IPS DF 6.9 (cell line): ENCODE data around the gene LY6G5C.

Source experiments
- DNase-seq: peaks from one replicate; pipeline ENCODE4 v3.0.0-alpha.2; 2013; ENCODE audit warnings: low read depth, low spot score
- H3K27ac ChIP-seq: one replicate; pipeline ENCODE4 v1.5.1; 2013; ENCODE audit warnings: low read length, control low read depth
- H3K27me3 ChIP-seq: 2 replicates; pipeline ENCODE4 v1.6.1; 2013; ENCODE audit warnings: mild to moderate bottlenecking, low read length; ENCODE audit not compliant: control insufficient read depth, insufficient read depth
- H3K36me3 ChIP-seq: 2 replicates; pipeline ENCODE4 v1.6.1; 2013; ENCODE audit warnings: low read length; ENCODE audit not compliant: control insufficient read depth, insufficient read depth
- H3K4me1 ChIP-seq: 2 replicates; pipeline ENCODE4 v1.6.1; 2013; ENCODE audit warnings: low read length; ENCODE audit not compliant: control insufficient read depth, insufficient read depth
- H3K4me3 ChIP-seq: 2 replicates; pipeline ENCODE4 v1.5.1; 2013; ENCODE audit warnings: mild to moderate bottlenecking, low read length
- H3K9me3 ChIP-seq: 2 replicates; pipeline ENCODE4 v1.6.1; 2013; ENCODE audit warnings: low read length, inconsistent platforms; ENCODE audit not compliant: control insufficient read depth, insufficient read depth
- WGBS: extraction: QIAGEN DNeasy Blood & Tissue Kit; methylation state at CpG from one replicate; pipeline ENCODE4 v1.1.7; 2013; ENCODE audit warnings: mixed read lengths, missing lambda C conversion rate; ENCODE audit not compliant: insufficient read length, insufficient coverage; 5-methylcytosine and 5-hydroxymethylcytosine counted together

LY6G5C gene, protein sequence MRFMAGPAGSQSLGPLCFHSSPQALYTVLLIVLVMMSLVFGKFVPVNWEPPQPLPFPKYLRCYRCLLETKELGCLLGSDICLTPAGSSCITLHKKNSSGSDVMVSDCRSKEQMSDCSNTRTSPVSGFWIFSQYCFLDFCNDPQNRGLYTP

DNA sequence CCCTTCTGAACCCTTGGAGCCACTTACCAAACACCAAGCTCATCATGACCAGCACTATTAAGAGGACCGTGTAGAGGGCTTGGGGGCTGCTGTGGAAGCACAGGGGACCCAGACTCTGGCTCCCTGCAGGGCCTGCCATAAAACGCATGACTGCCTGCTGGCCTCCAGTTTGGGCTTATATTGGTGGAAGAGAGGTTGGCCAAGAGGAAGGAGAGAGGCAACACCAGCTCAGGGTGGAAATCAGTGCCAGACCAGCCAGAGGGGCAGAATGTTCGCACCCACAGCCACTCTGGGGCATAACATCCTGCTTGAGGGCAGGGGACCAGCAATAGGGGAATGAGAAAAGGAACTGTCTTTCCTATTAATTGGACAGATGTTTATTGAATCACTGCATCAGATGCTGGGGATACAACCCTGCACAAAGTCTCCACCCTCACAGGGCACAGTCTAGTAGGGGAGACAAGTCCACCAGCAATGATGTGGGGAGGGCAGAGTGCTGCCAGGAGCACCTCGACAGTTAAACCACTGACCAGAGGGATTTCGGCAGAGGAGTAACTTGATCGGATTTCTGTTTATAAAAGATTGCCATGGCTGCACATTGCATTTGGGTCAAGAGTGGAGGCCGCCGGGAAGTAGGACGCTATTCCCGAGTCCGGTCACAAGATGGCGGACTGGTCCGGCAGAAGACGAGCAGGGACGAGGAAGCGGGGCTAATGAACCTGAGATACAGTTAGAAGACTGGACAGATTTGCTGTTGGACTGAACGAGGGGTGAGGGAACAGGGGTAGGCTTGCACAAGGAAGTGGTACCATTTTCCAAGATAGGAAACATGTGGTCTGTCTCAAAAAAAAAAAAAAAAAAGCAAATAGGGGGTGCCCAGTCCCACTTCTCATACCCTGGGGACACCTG, at the start of gene LY6G5C:
TSS of gene LY6G5C (minus strand) at position 842 of the 909 bp plus-strand sequence. CDS start at position 148, 694 bp downstream.
- no CpG with 5 or more reads among the region's 17 CpGs for WGBS
- peaks cover 2% of the 10 kb centered on the region; the same call in 1 of the 2 replicates for H3K27me3 ChIP-seq

DNA sequence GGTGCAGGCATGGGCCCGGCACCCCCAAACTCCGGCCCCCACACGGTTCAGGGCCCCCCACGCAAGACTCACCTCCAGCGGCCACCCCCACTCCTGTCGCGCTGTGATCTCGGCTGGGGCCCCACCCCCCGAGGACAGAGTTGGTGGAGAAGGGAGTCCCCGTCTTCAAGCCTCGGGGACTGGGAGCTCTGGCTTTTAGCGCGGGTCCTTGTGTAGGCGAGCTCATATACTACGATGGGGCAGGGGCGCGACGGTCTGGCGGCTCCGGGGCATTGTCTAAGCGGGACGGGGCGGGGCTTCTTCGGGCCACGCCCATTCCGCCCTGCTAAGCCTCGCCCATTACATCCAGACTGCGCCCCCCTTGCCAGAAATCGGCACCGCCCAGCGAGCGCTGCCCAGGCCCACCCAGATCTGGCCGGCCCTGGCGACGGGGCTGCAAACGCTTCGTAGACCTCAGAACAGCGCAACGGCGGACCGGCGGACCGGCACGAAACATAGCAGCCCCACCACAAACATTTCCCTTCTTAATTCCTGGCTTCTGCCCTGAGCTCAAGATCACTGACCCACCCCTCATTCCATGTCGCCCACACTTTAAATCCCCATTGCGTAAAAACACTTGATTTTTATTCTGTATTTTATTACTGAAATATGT, 49.2 kb upstream of the LY6G5C start:
- no CpG with 5 or more reads among the region's 46 CpGs for WGBS
- H3K9me3 ChIP-seq = no peaks in the 10 kb centered on the region
- peaks cover 20% of the 10 kb centered on the region; the same call in 1 of the 2 replicates for H3K36me3 ChIP-seq
- no peaks in the 10 kb centered on the region for H3K27me3 ChIP-seq
- H3K27ac ChIP-seq = no peak overlapping the region
- H3K4me1 ChIP-seq = peaks cover 6% of the 10 kb centered on the region
- DNase-seq = no peak
- H3K4me3 ChIP-seq = peak overlapping the region; percentile 71

More for the DNA sequence above, at the start of gene LY6G5C:
- Histone ChIP-seq H3K27ac (no peak within 1 kb of the TSS), H3K4me3 (peak within 1 kb of the TSS; percentile 26; the same call in 1 of the 2 replicates), H3K36me3 (no peaks in the 10 kb centered on the region), H3K9me3 (no peaks in the 10 kb centered on the region), H3K4me1 (peaks cover 1% of the 10 kb centered on the region; the same call in 1 of the 2 replicates)
- no peak for DNase-seq

DNA sequence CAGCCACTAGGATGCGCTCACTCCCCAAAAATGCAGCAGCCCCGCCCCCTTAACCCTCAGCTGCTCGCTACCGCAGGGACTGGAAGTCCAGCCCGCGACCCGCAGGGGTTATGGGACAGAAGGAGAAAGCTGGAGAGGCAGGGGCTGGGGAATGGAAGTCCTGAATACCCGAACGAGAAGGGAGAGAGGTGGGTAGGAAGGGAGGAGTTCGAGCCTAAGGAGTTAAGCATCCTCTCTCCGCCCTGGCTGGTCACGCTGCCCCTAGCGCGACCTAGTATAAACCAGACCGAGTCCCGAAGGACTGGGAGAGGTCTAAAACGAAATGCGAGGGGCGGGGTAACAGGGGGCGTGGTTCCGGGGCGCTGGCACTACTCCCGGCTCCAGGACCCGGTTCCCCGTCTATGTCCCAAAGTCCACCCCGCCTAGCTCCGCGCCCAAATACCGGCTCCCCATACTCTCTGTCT, 48.7 kb upstream of the LY6G5C start:
- peaks cover 6% of the 10 kb centered on the region for H3K4me1 ChIP-seq
- WGBS = no CpG with 5 or more reads among the region's 29 CpGs
- no peak for DNase-seq

DNA sequence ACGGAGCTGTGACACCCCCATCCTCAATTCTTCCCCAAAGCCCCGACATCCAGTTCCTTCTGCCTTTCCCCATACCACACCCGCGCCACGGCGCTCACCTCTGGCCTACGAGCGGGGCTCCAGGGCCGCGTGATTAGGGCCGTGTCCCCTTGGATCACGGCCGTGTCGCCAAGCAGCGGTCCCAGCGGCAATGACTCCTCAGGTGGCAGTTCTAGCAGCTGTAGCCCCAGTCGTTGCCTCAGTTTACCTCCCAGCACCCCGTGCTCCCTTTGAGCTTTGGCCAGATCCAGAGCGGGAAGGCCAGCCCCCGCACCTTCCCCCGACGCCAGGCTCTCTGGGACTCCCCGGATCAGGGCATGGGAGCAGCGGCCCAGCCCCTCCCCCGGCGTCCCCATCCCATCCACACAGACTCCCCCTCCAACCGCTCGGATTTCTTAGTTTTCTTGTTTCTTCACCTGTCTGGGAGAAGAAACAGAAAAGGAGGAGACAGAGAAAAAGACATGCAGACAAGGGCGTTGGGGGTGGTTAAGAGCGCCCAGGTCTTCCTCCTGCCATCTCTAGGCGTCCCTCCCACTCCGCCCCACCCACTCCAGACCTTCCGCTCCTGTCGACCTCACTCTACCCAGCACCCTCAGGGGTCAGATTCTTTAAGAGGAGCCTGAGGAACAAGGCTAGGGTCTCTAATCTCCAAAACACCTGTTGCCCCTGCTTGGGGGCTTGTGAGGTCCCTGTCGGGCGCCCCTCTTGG, 48.1 kb upstream of the LY6G5C start, which contains the start of gene DDAH2:
TSS of gene DDAH2 (minus strand) at position 533 of the 748 bp plus-strand sequence. CDS start at position 395, 138 bp downstream.
- H3K4me3 ChIP-seq = peak within 1 kb of the TSS; percentile 71
- peaks cover 2% of the 10 kb centered on the region; the same call in 1 of the 2 replicates for H3K4me1 ChIP-seq
- peaks cover 17% of the 10 kb centered on the region; the same call in 1 of the 2 replicates for H3K36me3 ChIP-seq
- no peak for DNase-seq
- no peaks in the 10 kb centered on the region for H3K9me3 ChIP-seq
- WGBS = no CpG with 5 or more reads among the region's 36 CpGs
- H3K27me3 ChIP-seq = no peaks in the 10 kb centered on the region
- no peak within 1 kb of the TSS for H3K27ac ChIP-seq

More for the DNA sequence above, 48.7 kb upstream of the LY6G5C start:
- no peaks in the 10 kb centered on the region for H3K27me3 ChIP-seq
- peak overlapping the region; percentile 71 for H3K4me3 ChIP-seq
- no peak overlapping the region for H3K27ac ChIP-seq
- H3K9me3 ChIP-seq = no peaks in the 10 kb centered on the region
- H3K36me3 ChIP-seq = peaks cover 20% of the 10 kb centered on the region; the same call in 1 of the 2 replicates

DNA sequence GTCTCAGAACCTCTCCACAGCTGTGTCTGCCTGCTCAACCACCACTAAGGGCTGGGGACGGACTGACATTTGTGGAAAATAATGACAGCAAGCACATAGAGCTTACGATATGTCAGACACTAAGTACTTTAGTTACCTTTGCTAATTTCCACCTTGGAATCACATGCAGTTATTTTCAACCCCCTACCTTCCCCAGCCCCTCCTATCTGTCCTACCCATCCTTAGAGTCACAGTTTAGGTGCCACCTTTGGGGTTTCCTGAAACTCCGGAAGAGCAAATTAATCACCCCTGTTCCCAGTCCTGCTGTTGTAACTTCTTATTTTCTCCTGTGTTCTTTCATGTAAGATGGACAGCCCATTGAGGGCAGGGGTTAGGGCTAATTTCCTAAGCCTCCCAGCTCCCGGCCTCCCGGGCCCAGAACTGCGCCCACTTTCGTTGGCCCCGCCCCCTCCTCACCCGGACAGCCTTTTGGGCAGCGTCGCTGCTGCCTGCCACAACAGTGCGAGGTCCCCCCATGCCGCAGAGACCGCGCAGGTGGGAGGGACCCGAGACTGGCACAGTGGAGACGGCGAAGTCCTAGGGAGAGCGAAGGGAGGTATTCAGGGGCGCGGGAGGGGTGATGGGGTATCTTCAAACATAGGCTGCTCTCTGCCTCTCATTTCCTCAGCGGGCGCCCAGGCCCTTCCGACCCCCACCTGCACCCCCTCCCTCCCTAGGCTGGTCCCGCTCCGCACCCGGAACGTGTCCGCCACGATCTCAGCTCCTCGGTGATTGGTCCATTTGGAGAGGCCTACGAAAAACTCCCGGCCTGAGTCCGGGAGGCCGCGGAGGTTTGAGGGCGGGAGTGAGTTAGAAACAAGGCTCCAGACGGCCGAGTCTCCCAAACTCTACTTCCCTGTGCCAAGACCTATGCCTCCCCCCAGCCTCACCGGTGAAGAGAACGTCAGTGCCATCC, 47.1 kb upstream of the LY6G5C start:
- no peak overlapping the region for H3K4me3 ChIP-seq
- no peak overlapping the region for H3K27ac ChIP-seq
- peaks cover 13% of the 10 kb centered on the region; the same call in 1 of the 2 replicates for H3K36me3 ChIP-seq
- no CpG with 5 or more reads among the region's 41 CpGs for WGBS
- no peak for DNase-seq
- H3K4me1 ChIP-seq = peaks cover 2% of the 10 kb centered on the region; the same call in 1 of the 2 replicates
- H3K9me3 ChIP-seq = no peaks in the 10 kb centered on the region
- no peaks in the 10 kb centered on the region for H3K27me3 ChIP-seq

DNA sequence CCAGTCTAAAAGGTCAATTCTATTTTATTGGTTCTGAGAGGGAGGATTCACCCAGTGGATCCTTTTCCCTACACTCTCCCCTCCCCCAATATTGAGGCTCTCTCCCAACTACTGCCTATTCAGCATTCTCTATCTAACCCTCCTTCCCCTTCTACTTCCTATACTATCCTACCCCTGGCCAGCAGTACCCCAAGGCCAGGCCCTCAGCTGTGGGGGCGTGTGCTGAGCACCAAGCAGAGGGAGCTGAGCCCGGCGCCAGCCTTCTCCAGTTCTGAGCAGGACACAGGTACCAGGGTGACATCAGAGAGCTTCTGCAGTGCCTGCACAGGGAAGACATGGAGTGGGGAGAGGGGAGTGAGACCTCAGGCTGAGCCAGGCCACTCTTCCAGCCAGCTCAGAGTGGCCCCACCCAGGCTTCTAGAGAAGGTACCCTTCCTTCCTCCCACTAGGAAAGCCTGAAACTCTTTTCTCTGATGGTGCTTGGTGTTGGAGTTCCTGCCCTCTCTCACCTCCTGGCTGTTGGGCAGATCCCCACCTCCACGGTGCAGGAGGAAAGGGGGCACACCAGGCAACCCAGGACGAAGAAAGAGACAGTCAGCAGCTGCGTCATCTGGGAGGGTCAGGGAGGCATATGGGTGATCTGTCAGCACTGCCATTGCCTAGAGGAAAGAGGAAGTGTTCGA, 46.3 kb upstream of the LY6G5C start:
- Histone ChIP-seq H3K4me1 (peaks cover 2% of the 10 kb centered on the region; the same call in 1 of the 2 replicates), H3K27me3 (no peaks in the 10 kb centered on the region), H3K27ac (no peak overlapping the region), H3K4me3 (no peak overlapping the region), H3K9me3 (no peaks in the 10 kb centered on the region), H3K36me3 (peaks cover 13% of the 10 kb centered on the region; the same call in 1 of the 2 replicates)
- no peak for DNase-seq
- no CpG with 5 or more reads among the region's 7 CpGs for WGBS

DNA sequence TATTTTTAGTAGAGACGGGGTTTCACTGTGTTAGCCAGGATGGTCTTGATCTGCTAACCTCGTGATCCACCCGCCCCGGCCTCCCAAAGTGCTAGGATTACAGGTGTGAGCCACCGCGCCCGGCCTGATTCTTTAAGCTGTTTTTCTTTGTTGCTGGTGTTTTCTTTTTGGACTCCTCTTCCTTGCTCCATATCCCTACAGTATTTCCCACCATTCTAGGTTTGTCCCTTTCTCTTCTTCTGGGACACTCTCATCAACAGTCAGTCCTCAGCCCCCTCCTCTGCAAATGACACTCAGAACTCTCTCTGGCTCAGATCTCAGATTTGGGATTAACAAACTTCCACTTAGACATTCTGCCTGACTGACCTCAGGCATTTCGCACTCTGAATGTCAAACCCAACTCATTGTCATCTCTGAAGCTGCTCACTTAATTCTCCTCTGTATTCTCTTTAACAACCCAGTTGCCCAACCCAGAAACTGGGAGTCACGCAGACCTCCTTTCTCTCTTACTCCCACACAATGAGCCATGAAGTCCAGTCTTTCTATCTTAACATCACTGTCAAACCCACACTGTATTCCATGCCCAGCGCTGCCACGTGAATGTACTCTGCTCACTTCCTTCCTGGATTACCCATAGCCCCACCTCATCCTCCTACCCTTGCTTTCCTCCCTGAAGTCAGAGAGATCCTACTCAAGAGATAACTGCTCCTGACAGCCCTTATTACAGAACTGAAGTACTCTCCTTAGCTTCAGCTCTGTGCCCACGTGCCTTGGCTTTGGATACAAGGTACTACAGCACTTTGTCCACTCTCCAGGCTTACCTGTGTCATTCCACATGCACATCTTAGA, 44.9 kb upstream of the LY6G5C start:
- DNase-seq = no peak
- Histone ChIP-seq H3K27me3 (no peaks in the 10 kb centered on the region), H3K27ac (no peak overlapping the region), H3K9me3 (no peaks in the 10 kb centered on the region), H3K36me3 (peaks cover 6% of the 10 kb centered on the region; the same call in 1 of the 2 replicates), H3K4me1 (peaks cover 2% of the 10 kb centered on the region; the same call in 1 of the 2 replicates), H3K4me3 (no peak overlapping the region)
- WGBS = no CpG with 5 or more reads among the region's 12 CpGs

DNA sequence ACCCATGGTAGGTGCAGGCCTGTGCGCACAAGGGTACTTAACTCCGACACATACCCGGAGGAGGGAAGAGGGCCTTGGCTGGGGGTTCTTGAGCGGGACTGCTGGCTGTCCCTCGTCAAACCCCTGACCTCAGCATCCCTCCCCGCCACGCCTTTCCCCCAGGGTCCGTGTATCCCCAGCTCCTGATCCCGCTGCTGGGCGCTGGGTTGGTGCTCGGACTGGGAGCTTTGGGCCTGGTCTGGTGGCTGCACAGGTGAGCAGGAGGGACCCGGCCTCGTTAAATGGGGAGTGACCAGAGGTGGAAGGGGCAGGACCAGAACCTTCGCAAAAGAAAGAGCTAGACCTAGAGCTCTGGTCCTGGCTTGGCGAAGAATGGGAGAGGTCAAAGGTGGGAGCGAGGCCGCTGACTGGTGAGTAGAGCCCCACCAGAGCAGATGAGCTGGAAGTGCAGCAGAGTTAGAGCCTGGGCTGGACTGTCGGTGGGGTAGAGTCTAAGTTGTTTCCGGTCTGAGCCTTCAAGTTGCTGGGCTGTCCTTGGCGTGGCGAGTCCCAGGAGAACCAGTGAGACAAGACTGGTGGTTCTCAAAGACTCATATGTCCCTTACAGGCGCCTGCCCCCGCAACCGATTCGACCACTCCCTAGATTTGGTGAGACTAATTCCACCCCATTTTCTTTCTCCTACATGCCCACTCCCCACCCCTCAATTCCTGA, 43.3 kb upstream of the LY6G5C start:
- WGBS = no CpG with 5 or more reads among the region's 25 CpGs
- peaks cover 2% of the 10 kb centered on the region; the same call in 1 of the 2 replicates for H3K4me1 ChIP-seq
- no peak for DNase-seq
- no peaks in the 10 kb centered on the region for H3K27me3 ChIP-seq
- no peaks in the 10 kb centered on the region for H3K9me3 ChIP-seq
- H3K27ac ChIP-seq = no peak overlapping the region
- peaks cover 6% of the 10 kb centered on the region; the same call in 1 of the 2 replicates for H3K36me3 ChIP-seq
- H3K4me3 ChIP-seq = no peak overlapping the region
